Peyer's patch (tissue), 4 donors: ENCODE data around the gene HMCN1.

Experiments used
- CTCF ChIP-seq, 6 experiments: fragments of 450-650 bp in 4 of 6; fragments of 200-600 bp in 2 of 6; sonication (generic) in 1 of 6; IDR thresholded peaks; one replicate each; pipeline ENCODE4 v1.5.1; 2017 to 2019; ENCODE audit warnings: antibody characterized with exemption in 6 of 6, mild to moderate bottlenecking in 3 of 6, moderate library complexity in 1 of 6
- POLR2A ChIP-seq, 2 donors: fragments of 450-650 bp; IDR thresholded peaks; one replicate each; pipeline ENCODE4 v1.5.1; 2017; ENCODE audit warnings: antibody characterized with exemption in 2 of 2, mild to moderate bottlenecking in 2 of 2, moderate library complexity in 2 of 2

- TF ChIP-seq POLR2A (IDR thresholded peaks at IDR 0.05) (no peak), CTCF (IDR thresholded peaks at IDR 0.05) (no peak)
Measured at GRCh38 chr1:186076006-186076405, 341.8 kb downstream of the HMCN1 start.
